ENCODE results near the gene MAP3K10.

Gene MAP3K10

GRCh38 chr19:40234429-40235237, 43.4 kb downstream of the MAP3K10 start:
- no peak for DNase-seq

GRCh38 chr19:40235238-40236025, 44.2 kb downstream of the MAP3K10 start:
- DNase-seq = no peak

GRCh38 chr19:40236026-40236355, 44.8 kb downstream of the MAP3K10 start:
- no peak for DNase-seq

GRCh38 chr19:40236366-40236765, 45.1 kb downstream of the MAP3K10 start:
- no peak for DNase-seq

GRCh38 chr19:40237791-40238190, 46.6 kb downstream of the MAP3K10 start:
- DNase-seq = no peak

GRCh38 chr19:40238775-40239174, 47.5 kb downstream of the MAP3K10 start:
- DNase-seq = no peak

GRCh38 chr19:40239415-40240226, 48.4 kb downstream of the MAP3K10 start:
- DNase-seq = no peak

- no peak for DNase-seq
Observed at GRCh38 chr19:40240332-40240731, 49.1 kb downstream of the MAP3K10 start.

GRCh38 chr19:40241125-40241808, 50.0 kb downstream of the MAP3K10 start:
- no peak for DNase-seq

- no peak for DNase-seq
Observed at GRCh38 chr19:40241809-40242384, 50.7 kb downstream of the MAP3K10 start.

GRCh38 chr19:40242480-40242879, 51.3 kb downstream of the MAP3K10 start:
- DNase-seq = no peak

GRCh38 chr19:40243181-40243580, 52.0 kb downstream of the MAP3K10 start:
- DNase-seq = no peak

GRCh38 chr19:40244579-40245317, 53.5 kb downstream of the MAP3K10 start:
- no peak for DNase-seq

GRCh38 chr19:40245506-40246128, 54.4 kb downstream of the MAP3K10 start:
- DNase-seq = no peak

- no peak for DNase-seq
Observed at GRCh38 chr19:40246292-40247073, 55.3 kb downstream of the MAP3K10 start.

GRCh38 chr19:40247178-40247577, 56.0 kb downstream of the MAP3K10 start:
- peak; percentile 20 to 66 for DNase-seq

- no peak for DNase-seq
Observed at GRCh38 chr19:40247735-40248262, 56.6 kb downstream of the MAP3K10 start.

- DNase-seq = no peak
Observed at GRCh38 chr19:40249201-40249600, 58.0 kb downstream of the MAP3K10 start.

GRCh38 chr19:40249781-40250180, 58.6 kb downstream of the MAP3K10 start:
- DNase-seq = no peak

GRCh38 chr19:40251244-40251643, 60.0 kb downstream of the MAP3K10 start:
- DNase-seq = no peak
